ENCODE measurements around the gene SLC22A13.

The SLC22A13 gene

DNA sequence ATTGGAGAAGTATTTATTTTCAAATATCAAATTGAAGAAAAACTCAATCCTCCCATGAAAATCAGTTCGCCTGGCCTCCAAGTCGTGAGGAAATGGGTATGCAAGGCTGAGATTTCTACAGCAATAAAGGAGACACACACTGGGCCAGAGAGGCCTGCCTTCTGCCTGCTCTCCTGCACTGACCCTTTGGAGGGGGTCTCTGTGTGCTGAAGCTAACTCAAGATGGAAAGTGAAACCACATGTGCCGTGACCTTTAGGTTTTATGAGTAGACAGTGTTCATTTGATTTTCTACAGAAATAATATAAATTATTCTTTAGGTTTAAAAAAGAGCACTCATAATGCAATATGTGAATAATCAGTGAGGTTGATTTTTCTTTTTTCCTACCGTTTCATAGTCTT is 11.9 kb upstream of the SLC22A13 start:
- Histone ChIP-seq H3K9me3 (ENCODE audit: insufficient read depth, low read depth, low read length) (no peaks in the 10 kb centered on the region), H3K18ac (ENCODE audit: low read length) (no peak overlapping the region), H2BK12ac (ENCODE audit: low read length) (no peak overlapping the region), H3K14ac (ENCODE audit: low read length) (no peak overlapping the region), H3K4me2 (ENCODE audit: low read length) (no peak overlapping the region), H2BK5ac (ENCODE audit: low read depth, low read length, poor library complexity) (no peak overlapping the region), H4K8ac (ENCODE audit: low read depth, low read length) (no peak overlapping the region), H3K79me2 (ENCODE audit: control insufficient read depth, insufficient read depth, low read length, poor library complexity) (no peaks in the 10 kb centered on the region), H3K4me3 (ENCODE audit: low read depth, low read length) (no peak overlapping the region), H3K36me3 (ENCODE audit: control insufficient read depth in 1 of 2, insufficient read depth in 2 of 2, low read length in 2 of 2) (peaks cover 14 to 30% of the 10 kb centered on the region in 2 experiments), H4K91ac (ENCODE audit: low read depth, low read length) (no peak overlapping the region), H3K9ac (ENCODE audit: low read length) (no peak overlapping the region), H3K4ac (ENCODE audit: low read depth, low read length) (no peak overlapping the region), H2AFZ (ENCODE audit: insufficient read depth, low read length, poor library complexity) (no peak overlapping the region), H3K79me1 (ENCODE audit: low read length) (no peaks in the 10 kb centered on the region), H2BK120ac (ENCODE audit: insufficient read depth, low read length, poor library complexity) (no peak overlapping the region), H4K12ac (ENCODE audit: low read depth, low read length) (no peak overlapping the region), H3K27me3 (ENCODE audit: insufficient read depth, low read length) (no peaks in the 10 kb centered on the region), H3K4me1 (ENCODE audit: control insufficient read depth in 1 of 2, insufficient read depth in 2 of 2, low read length in 2 of 2) (no peaks in the 10 kb centered on the region), H3K27ac (ENCODE audit: low read depth, low read length) (no peak overlapping the region), H3K23ac (ENCODE audit: low read length) (no peak overlapping the region), H2AK5ac (ENCODE audit: low read length) (no peak overlapping the region)
- no peak for DNase-seq
- WGBS (ENCODE audit: extremely low coverage, insufficient coverage, insufficient read length), result no CpG with 5 or more reads among the region's 4 CpGs

- Histone ChIP-seq H3K4me2 (ENCODE audit: low read length) (no peak overlapping the region), H3K4me1 (ENCODE audit: control insufficient read depth in 1 of 2, insufficient read depth in 2 of 2, low read length in 2 of 2) (no peaks in the 10 kb centered on the region), H2BK5ac (ENCODE audit: low read depth, low read length, poor library complexity) (no peak overlapping the region), H3K23ac (ENCODE audit: low read length) (no peak overlapping the region), H3K27me3 (ENCODE audit: insufficient read depth, low read length) (no peaks in the 10 kb centered on the region), H2AFZ (ENCODE audit: insufficient read depth, low read length, poor library complexity) (no peak overlapping the region), H3K79me1 (ENCODE audit: low read length) (no peaks in the 10 kb centered on the region), H2AK5ac (ENCODE audit: low read length) (no peak overlapping the region), H3K4ac (ENCODE audit: low read depth, low read length) (no peak overlapping the region), H3K9me3 (ENCODE audit: insufficient read depth, low read depth, low read length) (no peaks in the 10 kb centered on the region), H3K18ac (ENCODE audit: low read length) (no peak overlapping the region), H3K36me3 (ENCODE audit: control insufficient read depth in 1 of 2, insufficient read depth in 2 of 2, low read length in 2 of 2) (peaks cover 14 to 30% of the 10 kb centered on the region in 2 experiments), H4K8ac (ENCODE audit: low read depth, low read length) (no peak overlapping the region), H3K4me3 (ENCODE audit: low read depth, low read length) (no peak overlapping the region), H2BK120ac (ENCODE audit: insufficient read depth, low read length, poor library complexity) (no peak overlapping the region), H4K12ac (ENCODE audit: low read depth, low read length) (no peak overlapping the region), H3K27ac (ENCODE audit: low read depth, low read length) (no peak overlapping the region), H2BK12ac (ENCODE audit: low read length) (no peak overlapping the region), H3K79me2 (ENCODE audit: control insufficient read depth, insufficient read depth, low read length, poor library complexity) (no peaks in the 10 kb centered on the region), H3K14ac (ENCODE audit: low read length) (no peak overlapping the region), H4K91ac (ENCODE audit: low read depth, low read length) (no peak overlapping the region), H3K9ac (ENCODE audit: low read length) (no peak overlapping the region)
- no CpG with 5 or more reads among the region's 2 CpGs for WGBS (ENCODE audit: extremely low coverage, insufficient coverage, insufficient read length)
- no peak for DNase-seq
Measured at GRCh38 chr3:38254872-38255271, 10.7 kb upstream of the SLC22A13 start.

GRCh38 chr3:38255627-38256026 is 10.0 kb upstream of the SLC22A13 start:
- Histone ChIP-seq H3K79me1 (ENCODE audit: low read length) (no peaks in the 10 kb centered on the region), H2AK5ac (ENCODE audit: low read length) (no peak overlapping the region), H3K9me3 (ENCODE audit: insufficient read depth, low read depth, low read length) (no peaks in the 10 kb centered on the region), H3K23ac (ENCODE audit: low read length) (no peak overlapping the region), H3K9ac (ENCODE audit: low read length) (no peak overlapping the region), H3K14ac (ENCODE audit: low read length) (no peak overlapping the region), H4K91ac (ENCODE audit: low read depth, low read length) (no peak overlapping the region), H2AFZ (ENCODE audit: insufficient read depth, low read length, poor library complexity) (no peak overlapping the region), H3K27ac (ENCODE audit: low read depth, low read length) (no peak overlapping the region), H3K18ac (ENCODE audit: low read length) (no peak overlapping the region), H3K4me1 (ENCODE audit: control insufficient read depth in 1 of 2, insufficient read depth in 2 of 2, low read length in 2 of 2) (no peaks in the 10 kb centered on the region), H3K4me2 (ENCODE audit: low read length) (no peak overlapping the region), H2BK5ac (ENCODE audit: low read depth, low read length, poor library complexity) (no peak overlapping the region), H3K27me3 (ENCODE audit: insufficient read depth, low read length) (no peaks in the 10 kb centered on the region), H2BK120ac (ENCODE audit: insufficient read depth, low read length, poor library complexity) (no peak overlapping the region), H3K79me2 (ENCODE audit: control insufficient read depth, insufficient read depth, low read length, poor library complexity) (no peaks in the 10 kb centered on the region), H3K36me3 (ENCODE audit: control insufficient read depth in 1 of 2, insufficient read depth in 2 of 2, low read length in 2 of 2) (peaks cover 14 to 30% of the 10 kb centered on the region in 2 experiments), H3K4ac (ENCODE audit: low read depth, low read length) (no peak overlapping the region), H3K4me3 (ENCODE audit: low read depth, low read length) (no peak overlapping the region), H4K8ac (ENCODE audit: low read depth, low read length) (no peak overlapping the region), H2BK12ac (ENCODE audit: low read length) (no peak overlapping the region), H4K12ac (ENCODE audit: low read depth, low read length) (no peak overlapping the region)
- no peak for DNase-seq
- no CpG with 5 or more reads among the region's 1 CpG for WGBS (ENCODE audit: extremely low coverage, insufficient coverage, insufficient read length)

DNA sequence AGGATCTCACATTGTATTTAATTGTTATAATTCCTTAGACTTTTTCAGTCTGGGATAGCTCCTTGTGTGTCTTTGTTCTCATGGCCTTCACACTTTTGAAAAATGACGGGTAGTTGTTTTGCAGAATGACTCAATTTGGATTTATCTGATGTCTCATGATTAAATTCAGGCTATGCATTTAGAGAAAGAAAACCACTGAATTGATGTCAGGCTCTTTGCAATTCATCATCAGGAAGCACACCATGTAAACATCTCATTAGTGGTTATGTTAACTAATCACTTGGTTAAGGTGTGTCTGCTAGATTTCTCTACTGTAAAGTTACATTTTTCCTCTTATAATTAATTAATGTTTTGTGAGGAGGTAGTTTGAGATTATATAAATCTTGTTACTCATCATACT is 8.0 kb upstream of the SLC22A13 start:
- Histone ChIP-seq H2AFZ (ENCODE audit: insufficient read depth, low read length, poor library complexity) (no peak overlapping the region), H3K23ac (ENCODE audit: low read length) (no peak overlapping the region), H2BK5ac (ENCODE audit: low read depth, low read length, poor library complexity) (no peak overlapping the region), H3K27ac (ENCODE audit: low read depth, low read length) (no peak overlapping the region), H3K18ac (ENCODE audit: low read length) (no peak overlapping the region), H3K79me2 (ENCODE audit: control insufficient read depth, insufficient read depth, low read length, poor library complexity) (no peaks in the 10 kb centered on the region), H3K27me3 (ENCODE audit: insufficient read depth, low read length) (no peaks in the 10 kb centered on the region), H3K9ac (ENCODE audit: low read length) (no peak overlapping the region), H3K4me1 (ENCODE audit: control insufficient read depth in 1 of 2, insufficient read depth in 2 of 2, low read length in 2 of 2) (no peaks in the 10 kb centered on the region), H4K12ac (ENCODE audit: low read depth, low read length) (no peak overlapping the region), H4K8ac (ENCODE audit: low read depth, low read length) (no peak overlapping the region), H4K91ac (ENCODE audit: low read depth, low read length) (no peak overlapping the region), H3K36me3 (ENCODE audit: control insufficient read depth in 1 of 2, insufficient read depth in 2 of 2, low read length in 2 of 2) (peaks cover 9 to 20% of the 10 kb centered on the region in 2 experiments), H3K9me3 (ENCODE audit: insufficient read depth, low read depth, low read length) (no peaks in the 10 kb centered on the region), H3K4me3 (ENCODE audit: low read depth, low read length) (no peak overlapping the region), H3K79me1 (ENCODE audit: low read length) (no peaks in the 10 kb centered on the region), H2AK5ac (ENCODE audit: low read length) (no peak overlapping the region), H2BK120ac (ENCODE audit: insufficient read depth, low read length, poor library complexity) (no peak overlapping the region), H3K4me2 (ENCODE audit: low read length) (no peak overlapping the region), H3K4ac (ENCODE audit: low read depth, low read length) (no peak overlapping the region), H3K14ac (ENCODE audit: low read length) (no peak overlapping the region), H2BK12ac (ENCODE audit: low read length) (no peak overlapping the region)
- no CpG with 5 or more reads among the region's 1 CpG for WGBS (ENCODE audit: extremely low coverage, insufficient coverage, insufficient read length)
- DNase-seq, result no peak
